Loucy (cell line): Measurements from ENCODE around the gene ZFAND3.
"Not testable (repeated sequence)": the region's sequence is repeated elsewhere in the genome, so short reads cannot be mapped to it uniquely, and the experiment has no call there.

Source experiments
- H2AFZ ChIP-seq: fragments of 200-600 bp; sonication (generic); 2 replicates; pipeline ENCODE4 v1.6.0; 2016; ENCODE audit warnings: antibody characterized with exemption, mild to moderate bottlenecking, low read length, moderate library complexity
- H3F3A ChIP-seq: fragments of 200-600 bp; 2 replicates; pipeline ENCODE4 v1.6.0; 2016; ENCODE audit warnings: antibody characterized with exemption, low read depth, mild to moderate bottlenecking
- H3K27me3 ChIP-seq: fragments of 200-600 bp; sonication (generic); 2 replicates; pipeline ENCODE4 v1.6.1; 2014; ENCODE audit warnings: low read length, mild to moderate bottlenecking; ENCODE audit not compliant: insufficient read depth, poor library complexity, severe bottlenecking
- H3K36me3 ChIP-seq: fragments of 200-600 bp; sonication (generic); 2 replicates; pipeline ENCODE4 v1.6.1; 2016; ENCODE audit warnings: low read length; ENCODE audit not compliant: insufficient read depth
- H3K4me1 ChIP-seq: fragments of 200-600 bp; sonication (generic); 2 replicates; pipeline ENCODE4 v1.5.1; 2014; ENCODE audit warnings: low read length, mild to moderate bottlenecking; ENCODE audit not compliant: insufficient read depth, poor library complexity, severe bottlenecking
- H3K4me2 ChIP-seq: fragments of 200-600 bp; sonication (generic); 2 replicates; pipeline ENCODE4 v1.6.0; 2014; ENCODE audit warnings: antibody characterized with exemption, low read length, low read depth, mild to moderate bottlenecking; ENCODE audit not compliant: poor library complexity, severe bottlenecking
- H3K4me3 ChIP-seq: fragments of 200-600 bp; sonication (generic); 2 replicates; pipeline ENCODE4 v1.5.1; 2014; ENCODE audit warnings: low read length, mild to moderate bottlenecking, mixed read lengths; ENCODE audit not compliant: poor library complexity, severe bottlenecking
- H3K79me2 ChIP-seq: fragments of 200-600 bp; sonication (generic); 2 replicates; pipeline ENCODE4 v1.6.1; 2014; ENCODE audit warnings: low read length; ENCODE audit not compliant: insufficient read depth
- H3K9ac ChIP-seq: fragments of 200-600 bp; sonication (generic); 2 replicates; pipeline ENCODE4 v1.6.0; 2014; ENCODE audit warnings: mild to moderate bottlenecking, low read depth, low read length, moderate library complexity; ENCODE audit not compliant: poor library complexity, severe bottlenecking
- H3K9me2 ChIP-seq: fragments of 200-600 bp; sonication (generic); replicated peaks from 2 replicates; pipeline ENCODE4 v1.6.1; 2016; ENCODE audit warnings: low read depth, low read length, mixed read lengths
- H3K9me3 ChIP-seq: fragments of 200-600 bp; sonication (generic); 2 replicates; pipeline ENCODE4 v1.6.1; 2014; ENCODE audit warnings: mild to moderate bottlenecking, antibody characterized with exemption, low read length, low read depth; ENCODE audit not compliant: insufficient read depth
- H4K20me1 ChIP-seq: fragments of 200-600 bp; sonication (generic); 2 replicates; pipeline ENCODE4 v1.6.0; 2014; ENCODE audit warnings: antibody characterized with exemption, low read length, mild to moderate bottlenecking; ENCODE audit not compliant: insufficient read depth, poor library complexity, severe bottlenecking
- CTCF ChIP-seq: fragments of 200-600 bp; sonication (generic); conservative IDR thresholded peaks from 2 replicates; pipeline ENCODE4 v1.5.1; 2014; ENCODE audit warnings: mild to moderate bottlenecking, antibody characterized with exemption, low read length
- EZH2phosphoT487 ChIP-seq: fragments of 200-600 bp; IDR thresholded peaks from 2 replicates; pipeline ENCODE4 v1.6.1; 2018; ENCODE audit warnings: antibody characterized with exemption, mild to moderate bottlenecking, moderate library complexity, borderline replicate concordance

The ZFAND3 gene

GRCh38 chr6:37891072-37891471 lies 71.5 kb downstream of the ZFAND3 start:
- Histone ChIP-seq H3K36me3 (peaks cover 4% of the 10 kb centered on the region; the same call in 1 of the 2 replicates), H3K27me3 (no peaks in the 10 kb centered on the region), H4K20me1 (peaks cover 27% of the 10 kb centered on the region), H3K9me3 (no peaks in the 10 kb centered on the region), H3K4me2 (no peak overlapping the region), H3K9me2 (no peaks in the 10 kb centered on the region), H3K4me1 (peaks cover 15% of the 10 kb centered on the region), H3F3A (no peaks in the 10 kb centered on the region), H3K9ac (no peak overlapping the region), H3K4me3 (no peak overlapping the region), H2AFZ (no peak overlapping the region), H3K79me2 (peaks cover 92% of the 10 kb centered on the region)
- TF ChIP-seq EZH2phosphoT487 (no peak), CTCF (no peak)

GRCh38 chr6:37893257-37893656 lies 73.7 kb downstream of the ZFAND3 start:
- TF ChIP-seq EZH2phosphoT487 (no peak), CTCF (no peak)
- H2AFZ ChIP-seq = no peak overlapping the region
- H3K36me3 ChIP-seq = peaks cover 4% of the 10 kb centered on the region; the same call in 1 of the 2 replicates
- peak overlapping the region; percentile 43 for H3K4me2 ChIP-seq
- H3K9ac ChIP-seq = no peak overlapping the region
- H3K4me1 ChIP-seq = peaks cover 27% of the 10 kb centered on the region
- H3K9me3 ChIP-seq = no peaks in the 10 kb centered on the region
- no peaks in the 10 kb centered on the region for H3K27me3 ChIP-seq
- H3K79me2 ChIP-seq = peaks cover 89% of the 10 kb centered on the region
- H3F3A ChIP-seq = no peaks in the 10 kb centered on the region; the same call in 1 of the 2 replicates
- H4K20me1 ChIP-seq = peaks cover 41% of the 10 kb centered on the region
- no peaks in the 10 kb centered on the region for H3K9me2 ChIP-seq
- no peak overlapping the region for H3K4me3 ChIP-seq

DNA sequence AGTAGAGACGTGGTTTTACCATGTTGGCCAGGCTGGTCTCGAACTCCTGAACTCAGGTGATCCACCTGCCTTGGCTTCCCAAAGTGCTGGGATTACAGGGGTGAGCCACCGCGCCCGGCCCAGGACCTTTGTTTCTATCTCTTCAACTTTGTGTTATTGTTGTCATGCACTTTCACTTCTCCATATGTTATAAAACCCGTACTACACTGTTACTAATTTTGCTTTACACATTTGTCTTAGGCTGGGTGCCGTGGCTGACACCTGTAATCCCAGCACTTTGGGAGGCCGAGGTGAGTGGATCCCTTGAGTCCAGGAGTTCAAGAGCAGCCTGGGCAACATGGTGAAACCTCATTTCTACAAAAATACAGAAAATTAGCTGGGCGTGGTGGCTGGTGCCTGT lies 74.2 kb downstream of the ZFAND3 start:
- H3K9me2 ChIP-seq, H3K27me3 ChIP-seq, H3F3A ChIP-seq, H3K9ac ChIP-seq, H3K9me3 ChIP-seq, H3K36me3 ChIP-seq, H2AFZ ChIP-seq, H3K4me2 ChIP-seq, H3K4me3 ChIP-seq: not testable (repeated sequence)
- Histone ChIP-seq H3K4me1 (peaks cover 30% of the 10 kb centered on the region), H4K20me1 (peaks cover 43% of the 10 kb centered on the region), H3K79me2 (peaks cover 88% of the 10 kb centered on the region)

GRCh38 chr6:37894585-37894984 lies 75.1 kb downstream of the ZFAND3 start:
- H3K9ac ChIP-seq = no peak overlapping the region
- H4K20me1 ChIP-seq = peaks cover 51% of the 10 kb centered on the region
- TF ChIP-seq CTCF = no peak
- peaks cover 30% of the 10 kb centered on the region for H3K4me1 ChIP-seq
- no peaks in the 10 kb centered on the region for H3K9me2 ChIP-seq
- H3F3A ChIP-seq = no peaks in the 10 kb centered on the region; the same call in 1 of the 2 replicates
- H3K4me3 ChIP-seq = no peak overlapping the region
- peaks cover 4% of the 10 kb centered on the region; the same call in 1 of the 2 replicates for H3K36me3 ChIP-seq
- no peak overlapping the region for H2AFZ ChIP-seq
- H3K4me2 ChIP-seq = no peak overlapping the region
- H3K79me2 ChIP-seq = peaks cover 88% of the 10 kb centered on the region
- H3K9me3 ChIP-seq = no peaks in the 10 kb centered on the region
- no peaks in the 10 kb centered on the region for H3K27me3 ChIP-seq
